ENCODE data around the gene METTL21C.

- no peak for TF ChIP-seq EZH2phosphoT487 (conservative IDR thresholded peaks at IDR 0.05; ENCODE audit: low read length)
- no peak for TF ChIP-seq CTCF (IDR thresholded peaks at IDR 0.05; ENCODE audit: insufficient read depth, low read length, poor library complexity, severe bottlenecking)
Measured at GRCh38 chr13:102726430-102726829, 31.6 kb upstream of the METTL21C start.

Data from SU-DHL-6 (cell line).